HG03108 (cell line): Measurements from ENCODE around the gene ZNRF2.

ENCODE experiments used
- ATAC-seq: cut with Tn5 transposase; IDR thresholded peaks from one replicate; pipeline ENCODE4 v1.9.1; 2021; ENCODE audit warnings: moderate library complexity; ENCODE audit not compliant: unreplicated experiment

The ZNRF2 gene

GRCh38 chr7:30403477-30403876 is 119.1 kb downstream of the ZNRF2 start:
- no peak for ATAC-seq

- ATAC-seq = no peak
Observed at GRCh38 chr7:30405179-30405578, 120.8 kb downstream of the ZNRF2 start.

GRCh38 chr7:30406664-30407425 is 122.4 kb downstream of the ZNRF2 start:
- ATAC-seq = no peak

- ATAC-seq = no peak
Observed at GRCh38 chr7:30411173-30411572, 126.8 kb downstream of the ZNRF2 start.

GRCh38 chr7:30411897-30412296 is 127.5 kb downstream of the ZNRF2 start:
- ATAC-seq = no peak

GRCh38 chr7:30412782-30413504 is 128.5 kb downstream of the ZNRF2 start:
- no peak for ATAC-seq

GRCh38 chr7:30413864-30414263 is 129.5 kb downstream of the ZNRF2 start:
- ATAC-seq = no peak
